GM12878 (cell line): ENCODE measurements around the gene YBX2.

Source experiments
- CHD4 ChIP-seq: fragments of 200-600 bp; sonication (generic); IDR thresholded peaks from 2 replicates; pipeline ENCODE4 v1.6.1; 2016; ENCODE audit warnings: mild to moderate bottlenecking
- FOXM1 ChIP-seq: IDR thresholded peaks from 2 replicates; pipeline ENCODE4 v1.6.1; 2012; ENCODE audit warnings: low read depth, mild to moderate bottlenecking, inconsistent platforms, low read length, moderate library complexity
- JUND ChIP-seq: IDR thresholded peaks from 2 replicates; pipeline ENCODE4 v1.6.1; 2012; ENCODE audit warnings: low read depth, mild to moderate bottlenecking, low read length, improper control_type of control experiment, moderate library complexity
- NFYA ChIP-seq: IDR thresholded peaks from 2 replicates; pipeline ENCODE4 v1.6.1; 2011; ENCODE audit warnings: low read depth, mild to moderate bottlenecking, low read length, improper control_type of control experiment, borderline replicate concordance
- POLR2A ChIP-seq: IDR thresholded peaks from 2 replicates; pipeline ENCODE4 v1.6.1; 2011; ENCODE audit warnings: low read depth, mild to moderate bottlenecking, low read length
- RAD51 ChIP-seq: fragments of 450-650 bp; IDR thresholded peaks from 2 replicates; pipeline ENCODE4 v1.6.1; 2016; ENCODE audit warnings: moderate library complexity, mild to moderate bottlenecking, inconsistent platforms
- ZBED1 ChIP-seq: IDR thresholded peaks from 2 replicates; pipeline ENCODE4 v1.6.1; 2016; ENCODE audit warnings: borderline replicate concordance
- ZNF274 ChIP-seq: IDR thresholded peaks from one replicate; pipeline ENCODE4 v1.8.0; 2011; ENCODE audit not compliant: insufficient read length, insufficient read depth
- ZZZ3 ChIP-seq: IDR thresholded peaks from 2 replicates; pipeline ENCODE4 v1.6.1; 2011; ENCODE audit warnings: low read depth; ENCODE audit not compliant: control insufficient read depth, insufficient read length
- TF ChIP-seq, protein P1 (sequence below), 3 experiments: IDR thresholded peaks in 2 of 3; conservative IDR thresholded peaks in 1 of 3; 2 replicates each; pipeline ENCODE4 v1.5.1; 2011; ENCODE audit warnings: low read depth in 3 of 3, low read length in 3 of 3, mild to moderate bottlenecking in 3 of 3, control low read depth in 2 of 3, moderate library complexity in 2 of 3, inconsistent platforms in 1 of 3, mixed read lengths in 1 of 3; ENCODE audit not compliant: control insufficient read depth in 2 of 3, insufficient read depth in 1 of 3; ENCODE audit errors: extremely low read depth in 1 of 3

DNA sequence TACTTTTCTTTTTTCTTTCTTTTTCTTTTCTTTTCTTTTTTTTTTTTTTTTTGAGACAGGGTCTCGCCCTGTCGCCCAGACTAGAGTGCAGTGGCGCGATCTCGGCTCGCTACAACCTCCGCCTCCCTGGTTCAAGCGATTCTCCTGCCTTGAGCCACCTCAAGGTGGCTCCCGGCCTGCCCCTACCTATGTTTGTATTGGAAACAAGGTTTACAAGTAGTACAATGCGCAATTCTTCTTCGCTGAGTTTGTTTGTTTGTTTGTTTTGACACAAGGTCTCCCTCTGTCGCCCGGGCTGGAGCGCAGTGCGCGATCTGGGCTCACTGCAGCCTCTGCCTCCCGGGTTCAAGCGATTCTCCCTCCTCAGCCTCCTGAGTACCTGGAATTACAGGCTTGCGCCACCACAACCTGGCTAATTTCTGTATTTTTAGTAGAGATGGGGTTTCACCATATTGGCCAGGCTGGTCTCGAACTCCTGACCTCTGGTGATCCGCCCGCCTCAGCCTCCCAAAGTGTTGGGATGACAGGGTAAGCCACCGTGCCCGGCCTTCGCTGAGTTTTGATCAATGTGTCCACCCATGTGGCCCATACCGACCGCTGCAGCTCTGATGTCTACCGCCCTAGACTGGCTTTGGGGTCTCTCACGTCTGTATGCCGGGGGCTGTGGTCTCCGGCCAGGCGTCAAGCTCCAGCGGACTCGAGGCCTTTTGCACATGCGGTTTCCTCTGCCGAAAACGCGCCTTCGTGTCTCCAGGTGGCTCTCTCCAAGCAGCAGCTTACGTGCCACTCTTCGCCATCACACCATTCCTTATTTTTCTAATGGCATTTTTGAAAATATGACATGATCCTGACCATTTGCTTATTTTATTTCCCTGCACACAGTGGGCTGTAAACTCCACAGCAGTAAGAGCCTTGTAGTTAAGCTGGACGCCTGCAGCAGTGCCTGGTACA is 1.1 kb upstream of the YBX2 start:
- TF ChIP-seq, protein P1, sequence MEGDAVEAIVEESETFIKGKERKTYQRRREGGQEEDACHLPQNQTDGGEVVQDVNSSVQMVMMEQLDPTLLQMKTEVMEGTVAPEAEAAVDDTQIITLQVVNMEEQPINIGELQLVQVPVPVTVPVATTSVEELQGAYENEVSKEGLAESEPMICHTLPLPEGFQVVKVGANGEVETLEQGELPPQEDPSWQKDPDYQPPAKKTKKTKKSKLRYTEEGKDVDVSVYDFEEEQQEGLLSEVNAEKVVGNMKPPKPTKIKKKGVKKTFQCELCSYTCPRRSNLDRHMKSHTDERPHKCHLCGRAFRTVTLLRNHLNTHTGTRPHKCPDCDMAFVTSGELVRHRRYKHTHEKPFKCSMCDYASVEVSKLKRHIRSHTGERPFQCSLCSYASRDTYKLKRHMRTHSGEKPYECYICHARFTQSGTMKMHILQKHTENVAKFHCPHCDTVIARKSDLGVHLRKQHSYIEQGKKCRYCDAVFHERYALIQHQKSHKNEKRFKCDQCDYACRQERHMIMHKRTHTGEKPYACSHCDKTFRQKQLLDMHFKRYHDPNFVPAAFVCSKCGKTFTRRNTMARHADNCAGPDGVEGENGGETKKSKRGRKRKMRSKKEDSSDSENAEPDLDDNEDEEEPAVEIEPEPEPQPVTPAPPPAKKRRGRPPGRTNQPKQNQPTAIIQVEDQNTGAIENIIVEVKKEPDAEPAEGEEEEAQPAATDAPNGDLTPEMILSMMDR (IDR thresholded peaks at IDR 0.05 in 2 of 3, conservative IDR thresholded peaks at IDR 0.05 in 1 of 3; ENCODE audit: control insufficient read depth in 2 of 3, extremely low read depth in 1 of 3, insufficient read depth in 1 of 3, low read depth in 3 of 3, low read length in 3 of 3), result no peak
- no peak for TF ChIP-seq JUND
- no peak for TF ChIP-seq ZNF274
- no peak for TF ChIP-seq CHD4
- TF ChIP-seq POLR2A, result no peak
- no peak for TF ChIP-seq NFYA
- no peak for TF ChIP-seq ZZZ3
- no peak for TF ChIP-seq FOXM1
- no peak for TF ChIP-seq RAD51
- no peak for TF ChIP-seq ZBED1
